ENCODE measurements around the gene CSH1.
A peak's percentile ranks its signal among the peaks of the same experiment; 100 is the strongest.
"Not testable (repeated sequence)": the region's sequence is repeated elsewhere in the genome, so short reads cannot be mapped to it uniquely, and the experiment has no call there.

The CSH1 gene

GRCh38 chr17:63904796-63905195 is 8.4 kb upstream of the CSH1 start:
- DNase-seq (ENCODE audit: low read depth), result not testable (repeated sequence)

GRCh38 chr17:63903787-63904201 is 7.4 kb upstream of the CSH1 start:
- DNase-seq (ENCODE audit: low read depth), result not testable (repeated sequence)

GRCh38 chr17:63901971-63902370 is 5.6 kb upstream of the CSH1 start:
- not testable (repeated sequence) for DNase-seq (ENCODE audit: low read depth)

GRCh38 chr17:63898899-63899798 is 2.8 kb upstream of the CSH1 start:
- peak; percentile 24 for DNase-seq (ENCODE audit: low read depth)

DNA sequence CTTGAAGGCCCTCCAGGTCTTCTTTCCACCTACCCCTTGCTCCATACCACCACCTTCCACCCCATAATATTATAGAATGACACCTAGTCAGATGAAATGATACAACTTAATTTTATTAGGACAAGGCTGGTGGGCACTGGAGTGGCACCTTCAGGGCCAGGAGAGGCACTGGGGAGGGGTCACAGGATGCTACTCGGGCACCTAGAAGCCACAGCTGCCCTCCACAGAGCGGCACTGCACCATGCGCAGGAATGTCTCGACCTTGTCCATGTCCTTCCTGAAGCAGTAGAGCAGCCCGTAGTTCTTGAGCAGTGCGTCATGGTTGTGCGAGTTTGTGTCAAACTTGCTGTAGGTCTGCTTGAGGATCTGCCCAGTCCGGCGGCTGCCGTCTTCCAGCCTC is 1.6 kb downstream of the CSH1 start:
- not testable (repeated sequence) for DNase-seq (ENCODE audit: low read depth)

DNA sequence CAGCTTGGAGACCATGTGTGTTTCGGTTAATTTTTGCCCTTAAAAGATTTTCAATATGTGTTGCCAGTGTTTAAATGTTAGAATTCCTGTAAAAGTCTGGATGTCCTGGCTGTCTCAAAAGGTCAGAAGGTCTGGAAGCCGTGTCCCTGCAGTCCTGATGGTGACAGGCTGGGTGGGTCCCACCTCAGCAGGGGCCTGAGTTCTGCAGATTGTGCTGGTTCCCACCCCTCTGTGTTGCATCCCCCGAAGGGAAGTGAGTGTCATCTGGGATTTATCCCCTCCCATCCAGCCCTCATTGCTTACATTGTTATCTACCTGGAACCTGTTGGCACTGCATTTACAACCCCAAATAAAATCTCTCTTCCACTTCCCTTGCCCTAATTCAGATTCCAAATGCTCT is 2.4 kb downstream of the CSH1 start:
- DNase-seq (ENCODE audit: low read depth), result not testable (repeated sequence)

DNA sequence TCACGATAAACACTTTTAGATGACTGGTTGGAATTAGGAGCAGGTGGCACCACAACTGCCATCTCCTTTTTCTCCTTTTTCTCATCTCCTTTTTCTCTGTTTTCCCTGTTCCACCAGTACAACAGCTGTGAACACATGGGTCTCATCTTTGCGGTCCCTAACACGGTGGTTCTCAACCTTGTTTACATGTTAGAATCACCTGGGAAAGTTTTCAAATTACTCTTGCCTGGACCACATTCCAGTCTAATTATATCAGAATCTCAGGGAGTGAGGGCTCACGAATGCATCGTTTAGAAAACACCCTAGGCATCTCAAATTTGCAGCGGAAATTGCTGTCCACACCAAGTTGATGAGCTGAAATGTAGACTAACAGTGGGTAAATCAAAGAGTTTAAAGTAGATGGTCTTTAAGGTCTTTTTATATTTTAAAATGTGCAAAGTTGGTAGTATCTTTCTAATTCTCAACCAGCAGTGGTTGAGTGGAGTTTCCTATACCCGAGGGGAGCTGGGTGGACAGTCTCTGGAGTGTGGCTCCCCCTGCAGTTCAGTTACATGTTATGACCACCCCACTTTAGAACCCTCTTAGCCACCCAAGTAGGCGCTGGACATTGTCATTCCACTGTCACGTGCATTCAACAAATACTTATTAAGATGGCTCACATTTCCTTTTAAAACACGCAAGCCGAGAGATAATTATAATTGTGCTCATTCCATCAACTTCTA is 3.9 kb downstream of the CSH1 start:
- DNase-seq (ENCODE audit: low read depth), result not testable (repeated sequence)

DNA sequence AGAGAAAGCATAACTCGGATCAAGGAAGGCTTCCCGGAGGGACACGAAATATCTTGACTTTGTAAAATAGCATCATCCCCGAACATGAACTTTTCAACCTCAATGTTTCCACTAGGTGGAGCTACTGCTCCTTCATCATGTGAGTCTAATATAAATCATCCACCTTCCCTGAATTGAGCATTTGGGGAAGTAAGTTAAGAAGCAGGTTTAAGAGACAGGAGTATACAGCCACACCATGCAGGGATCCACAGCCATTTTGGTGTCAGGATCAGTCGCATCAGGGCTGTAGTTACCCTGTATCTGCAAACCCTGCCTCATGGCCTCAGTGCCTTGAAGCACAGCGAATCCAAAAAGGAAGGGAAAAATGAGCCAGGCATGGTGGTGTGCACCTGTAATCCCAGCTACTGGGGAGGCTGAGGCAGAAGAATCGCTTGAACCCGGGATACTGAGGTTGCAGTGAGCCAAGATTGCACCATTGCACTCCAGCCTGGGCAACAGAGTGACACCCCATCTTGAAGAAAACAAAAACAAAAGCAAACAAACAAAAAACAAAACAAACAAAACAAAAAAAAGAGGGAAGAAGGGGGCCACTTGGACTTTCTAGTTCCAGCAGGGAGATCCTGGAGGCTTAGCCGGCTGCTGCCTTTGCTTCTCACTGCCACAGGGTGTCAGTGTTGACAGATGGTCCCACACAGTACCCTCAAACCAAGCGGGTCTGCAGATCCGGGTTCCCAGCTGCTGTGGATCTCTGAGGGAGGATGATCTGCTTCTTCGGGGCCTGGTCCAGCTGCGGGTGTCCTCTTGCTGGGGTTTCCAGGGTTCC is 7.1 kb downstream of the CSH1 start:
- peak; percentile 17 for DNase-seq (ENCODE audit: low read depth)

GRCh38 chr17:63885119-63885518 is 11.3 kb downstream of the CSH1 start:
- not testable (repeated sequence) for DNase-seq (ENCODE audit: low read depth)

DNA sequence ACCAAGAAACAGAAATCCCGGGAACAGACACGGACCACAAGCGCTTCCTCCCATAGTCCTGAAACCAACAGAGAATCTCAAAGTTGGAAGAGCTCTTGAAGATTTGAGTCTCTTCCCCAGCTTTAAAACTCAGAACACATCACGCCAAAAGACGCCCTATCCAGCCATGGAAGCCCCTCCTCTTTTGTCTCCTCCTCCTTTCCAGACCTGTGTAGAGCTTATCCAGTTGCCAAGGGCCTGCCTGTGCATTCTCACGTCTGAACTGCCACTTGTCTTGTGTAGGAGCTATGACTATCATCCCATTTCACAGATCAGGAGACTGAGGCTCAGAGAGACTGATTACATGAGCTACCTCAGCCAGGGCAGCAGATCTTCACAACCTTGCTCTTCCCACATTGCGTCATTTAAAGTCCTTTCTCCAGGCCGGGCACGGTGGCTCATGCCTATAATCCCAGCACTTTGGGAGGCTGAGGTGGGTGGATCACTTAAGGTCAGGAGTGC is 13.7 kb downstream of the CSH1 start:
- DNase-seq (ENCODE audit: low read depth), result not testable (repeated sequence)

GRCh38 chr17:63881935-63882601 is 14.3 kb downstream of the CSH1 start, which contains the start of gene GH2:
TSS of gene GH2 (minus strand) at chr17:63881944. CDS start at chr17:63881801, 143 bp downstream.
- DNase-seq (ENCODE audit: low read depth), result peak; percentile 55

DNA sequence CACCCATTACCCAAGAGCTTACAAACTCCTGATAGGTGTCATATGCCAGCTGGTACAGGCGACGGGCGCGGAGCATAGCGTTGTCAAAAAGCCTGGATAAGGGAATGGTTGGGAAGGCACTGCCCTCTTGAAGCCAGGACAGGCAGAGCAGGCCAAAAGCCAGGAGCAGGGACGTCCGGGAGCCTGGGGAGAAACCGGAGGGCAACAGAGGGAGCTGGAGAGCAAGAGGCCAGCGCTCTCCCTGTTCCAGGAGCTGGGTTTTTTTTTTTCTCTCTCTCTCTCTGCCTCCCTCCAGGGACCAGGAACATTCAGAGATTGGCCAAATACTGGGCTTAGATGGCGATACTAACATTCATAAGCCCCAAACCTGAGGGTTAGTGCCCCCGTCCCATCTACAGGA is 15.0 kb downstream of the CSH1 start:
- not testable (repeated sequence) for DNase-seq (ENCODE audit: low read depth)

- no peak for DNase-seq (ENCODE audit: low read depth)
Observed at GRCh38 chr17:63880706-63881105, 15.7 kb downstream of the CSH1 start.

- not testable (repeated sequence) for DNase-seq (ENCODE audit: low read depth)
Observed at GRCh38 chr17:63878413-63878812, 18.0 kb downstream of the CSH1 start.

- not testable (repeated sequence) for DNase-seq (ENCODE audit: low read depth)
Observed at GRCh38 chr17:63874693-63875092, 21.7 kb downstream of the CSH1 start.

- not testable (repeated sequence) for DNase-seq (ENCODE audit: low read depth)
Observed at GRCh38 chr17:63874061-63874626, 22.2 kb downstream of the CSH1 start.

DNA sequence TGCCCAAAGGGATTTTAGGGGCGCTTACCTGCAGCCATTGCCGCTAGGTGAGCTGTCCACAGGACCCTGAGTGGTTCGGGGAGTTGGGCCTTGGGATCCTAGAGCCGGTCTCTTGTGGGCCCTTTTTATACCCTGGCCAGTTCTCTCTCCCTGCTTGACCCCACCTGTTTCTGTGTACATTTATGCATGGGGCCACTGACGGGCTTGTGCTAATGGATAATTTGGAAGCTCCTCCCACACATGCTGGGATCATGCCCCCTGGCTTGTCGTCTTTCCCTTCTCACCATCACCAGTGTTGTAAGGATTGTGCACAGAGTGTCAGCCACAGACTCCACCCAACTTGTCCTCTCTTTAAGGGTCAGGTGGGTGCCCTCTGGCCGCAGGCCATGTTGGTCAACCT is 22.8 kb downstream of the CSH1 start, which contains the start of gene CSH2:
TSS of gene CSH2 (minus strand) at position 101 of the 400 bp plus-strand sequence. CDS start at position 38, 63 bp downstream.
- not testable (repeated sequence) for DNase-seq (ENCODE audit: low read depth)

DNA sequence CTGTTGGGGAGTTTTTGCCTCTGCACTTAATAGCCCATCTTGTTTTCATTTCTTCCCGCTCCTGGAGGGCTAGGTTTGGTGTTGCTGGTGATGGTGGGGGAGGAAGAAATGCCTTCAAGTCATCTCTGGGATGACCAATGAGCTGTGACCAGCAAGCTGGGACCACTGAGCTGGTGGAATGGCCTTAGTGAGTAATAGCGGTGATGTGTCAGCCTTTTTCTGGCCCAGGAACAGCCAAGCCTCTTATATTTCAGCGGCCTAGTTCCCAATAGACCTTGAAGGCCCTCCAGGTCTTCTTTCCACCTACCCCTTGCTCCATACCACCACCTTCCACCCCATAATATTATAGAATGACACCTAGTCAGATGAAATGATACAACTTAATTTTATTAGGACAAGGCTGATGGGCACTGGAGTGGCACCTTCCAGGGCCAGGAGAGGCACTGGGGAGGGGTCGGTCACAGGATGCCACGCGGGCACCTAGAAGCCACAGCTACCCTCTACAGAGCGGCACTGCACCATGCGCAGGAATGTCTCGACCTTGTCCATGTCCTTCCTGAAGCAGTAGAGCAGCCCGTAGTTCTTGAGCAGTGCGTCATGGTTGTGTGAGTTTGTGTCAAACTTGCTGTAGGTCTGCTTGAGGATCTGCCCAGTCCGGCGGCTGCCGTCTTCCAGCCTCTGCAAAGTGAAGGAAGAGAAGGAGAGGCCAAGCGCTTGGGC is 24.6 kb downstream of the CSH1 start:
- DNase-seq (ENCODE audit: low read depth), result not testable (repeated sequence)

GRCh38 chr17:63870292-63870665 is 26.1 kb downstream of the CSH1 start:
- DNase-seq (ENCODE audit: low read depth), result not testable (repeated sequence)

Data from amniotic epithelial cell (primary cell).